Neural crest cell (in vitro differentiated cells): Measurements from ENCODE around the gene GRIK3. TPM values are rescaled to one million over a fixed set of nuclear protein-coding genes. Genes with fewer than 3 reads are reported as not detected.

ENCODE experiments used
- DNase-seq: peaks from one replicate; pipeline ENCODE4 v3.0.0; 2021; ENCODE audit warnings: low read depth, mixed read lengths, low spot score
- H3K27ac Mint-ChIP-seq: one replicate; pipeline ENCODE4 v1.8.0; 2021; ENCODE audit warnings: mild to moderate bottlenecking, mixed read lengths; ENCODE audit not compliant: unreplicated experiment
- H3K27me3 Mint-ChIP-seq: 2 replicates; pipeline ENCODE4 v1.8.0; 2021; ENCODE audit warnings: low read depth, mild to moderate bottlenecking, mixed read lengths
- H3K36me3 Mint-ChIP-seq: 2 replicates; pipeline ENCODE4 v1.8.0; 2021; ENCODE audit warnings: low read depth, mild to moderate bottlenecking, mixed read lengths
- H3K4me1 Mint-ChIP-seq: 2 replicates; pipeline ENCODE4 v1.8.0; 2021; ENCODE audit warnings: mixed read lengths
- H3K4me3 Mint-ChIP-seq: one replicate; pipeline ENCODE4 v1.8.0; 2021; ENCODE audit warnings: mild to moderate bottlenecking, mixed read lengths
- H3K9me3 Mint-ChIP-seq: 2 replicates; pipeline ENCODE4 v1.8.0; 2021; ENCODE audit warnings: mixed read lengths
- CTCF ChIP-seq: fragments of 200-600 bp; sonication (generic); conservative IDR thresholded peaks from 2 replicates; pipeline ENCODE4 v1.5.0; 2021; ENCODE audit warnings: antibody characterized with exemption, mild to moderate bottlenecking
- total RNA-seq: library from RNA; stranded (reverse); gene quantifications from 2 replicates; pipeline ENCODE4 v1.2.1, GENCODE V29; 2021

The GRIK3 gene
- total RNA-seq, 1 donor from 2014 or later: 2.4 TPM

GRCh38 chr1:37002898-37003297 lies 31.4 kb downstream of the GRIK3 start:
- Mint-ChIP-seq H3K4me3 (no peak overlapping the region), H3K36me3 (no peaks in the 10 kb centered on the region), H3K27ac (no peak overlapping the region), H3K4me1 (peaks cover 6% of the 10 kb centered on the region), H3K9me3 (no peaks in the 10 kb centered on the region), H3K27me3 (peaks cover 21% of the 10 kb centered on the region)
- TF ChIP-seq CTCF: no peak
- no peak for DNase-seq

- H3K27me3 Mint-ChIP-seq: peaks cover 21% of the 10 kb centered on the region
- DNase-seq: no peak
- H3K4me1 Mint-ChIP-seq: peaks cover 6% of the 10 kb centered on the region
- no peaks in the 10 kb centered on the region for H3K9me3 Mint-ChIP-seq
- H3K36me3 Mint-ChIP-seq: no peaks in the 10 kb centered on the region
- H3K4me3 Mint-ChIP-seq: no peak overlapping the region
- no peak for TF ChIP-seq CTCF
- no peak overlapping the region for H3K27ac Mint-ChIP-seq
Observed at GRCh38 chr1:37001703-37002102, 32.6 kb downstream of the GRIK3 start.

DNA sequence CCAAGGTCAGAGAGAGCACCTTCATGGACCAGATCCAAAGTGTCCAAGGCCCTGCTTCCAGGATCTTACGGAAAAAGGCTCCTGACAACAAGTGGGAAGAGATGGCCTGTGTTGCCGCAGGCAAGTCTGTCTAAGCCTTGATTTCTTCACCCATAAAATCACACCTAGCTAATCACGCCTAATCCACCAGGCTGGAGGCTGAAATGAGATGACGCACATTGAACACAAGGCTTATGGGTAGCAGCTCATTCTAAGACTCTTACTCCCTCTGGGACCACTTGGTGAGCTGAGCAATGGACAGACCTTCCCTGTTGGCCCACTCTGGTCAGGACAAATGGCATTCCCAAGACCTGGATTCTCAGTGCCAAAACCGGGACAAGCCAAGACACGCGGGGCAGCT lies 38.2 kb downstream of the GRIK3 start:
- H3K4me1 Mint-ChIP-seq: peaks cover 5% of the 10 kb centered on the region
- H3K27ac Mint-ChIP-seq: no peak overlapping the region
- no peaks in the 10 kb centered on the region for H3K9me3 Mint-ChIP-seq
- peaks cover 12% of the 10 kb centered on the region for H3K27me3 Mint-ChIP-seq
- H3K36me3 Mint-ChIP-seq: no peaks in the 10 kb centered on the region
- no peak for DNase-seq
- H3K4me3 Mint-ChIP-seq: no peak overlapping the region
- no peak for TF ChIP-seq CTCF

GRCh38 chr1:36994868-36995267 lies 39.4 kb downstream of the GRIK3 start:
- Mint-ChIP-seq H3K4me1 (peaks cover 7% of the 10 kb centered on the region), H3K27ac (no peak overlapping the region), H3K36me3 (no peaks in the 10 kb centered on the region), H3K4me3 (no peak overlapping the region), H3K27me3 (no peaks in the 10 kb centered on the region), H3K9me3 (no peaks in the 10 kb centered on the region)
- no peak for DNase-seq
- TF ChIP-seq CTCF: no peak

DNA sequence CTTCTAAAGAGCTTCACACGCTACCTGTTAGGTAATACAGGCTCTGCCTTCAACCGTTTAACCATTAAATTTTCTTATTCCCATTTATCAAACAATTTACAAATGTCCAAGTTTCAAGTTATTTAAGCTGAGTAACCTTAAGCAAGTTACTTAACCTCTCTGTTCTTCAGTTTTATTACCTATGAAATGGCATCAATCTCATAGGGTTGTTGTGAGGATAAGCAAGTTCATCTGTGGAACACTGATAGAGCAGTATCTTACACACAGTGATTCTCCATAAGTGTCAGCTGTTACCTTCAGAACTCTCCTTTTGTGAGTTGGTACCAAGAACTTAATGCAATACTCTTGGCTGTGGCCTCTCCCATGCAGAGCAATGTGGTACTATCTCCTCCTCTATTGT lies 40.0 kb downstream of the GRIK3 start:
- no peak overlapping the region for H3K4me3 Mint-ChIP-seq

More for the DNA sequence above, 40.0 kb downstream of the GRIK3 start:
- H3K9me3 Mint-ChIP-seq: no peaks in the 10 kb centered on the region
- H3K27ac Mint-ChIP-seq: no peak overlapping the region
- no peaks in the 10 kb centered on the region for H3K36me3 Mint-ChIP-seq
- H3K4me1 Mint-ChIP-seq: peaks cover 13% of the 10 kb centered on the region
- no peaks in the 10 kb centered on the region for H3K27me3 Mint-ChIP-seq
- DNase-seq: no peak
- TF ChIP-seq CTCF: no peak
